ENCODE results near the gene LRP3.
A peak's percentile ranks its signal among the peaks of the same experiment; 100 is the strongest.

The LRP3 gene

GRCh38 chr19:33238481-33239149, 44.5 kb downstream of the LRP3 start:
- no peak for DNase-seq (ENCODE audit: low spot score)

GRCh38 chr19:33239223-33239975, 45.3 kb downstream of the LRP3 start:
- DNase-seq (ENCODE audit: low spot score): no peak

- peak; percentile 61 for DNase-seq (ENCODE audit: low spot score)
Measured at GRCh38 chr19:33240181-33240771, 46.1 kb downstream of the LRP3 start.

- DNase-seq (ENCODE audit: low spot score): no peak
Measured at GRCh38 chr19:33241091-33241529, 47.0 kb downstream of the LRP3 start.

- DNase-seq (ENCODE audit: low spot score): peak; percentile 22
Measured at GRCh38 chr19:33241530-33242101, 47.5 kb downstream of the LRP3 start.

GRCh38 chr19:33242131-33242530, 48.0 kb downstream of the LRP3 start:
- no peak for DNase-seq (ENCODE audit: low spot score)

- DNase-seq (ENCODE audit: low spot score): no peak
Measured at GRCh38 chr19:33242911-33243310, 48.8 kb downstream of the LRP3 start.

- DNase-seq (ENCODE audit: low spot score): no peak
Measured at GRCh38 chr19:33245948-33246708, 52.0 kb downstream of the LRP3 start.

GRCh38 chr19:33246709-33247440, 52.7 kb downstream of the LRP3 start:
- DNase-seq (ENCODE audit: low spot score): no peak

GRCh38 chr19:33247441-33247819, 53.3 kb downstream of the LRP3 start:
- DNase-seq (ENCODE audit: low spot score): no peak

- no peak for DNase-seq (ENCODE audit: low spot score)
Measured at GRCh38 chr19:33248104-33248503, 54.0 kb downstream of the LRP3 start.

- DNase-seq (ENCODE audit: low spot score): no peak
Measured at GRCh38 chr19:33248553-33248953, 54.4 kb downstream of the LRP3 start.

- no peak for DNase-seq (ENCODE audit: low spot score)
Measured at GRCh38 chr19:33248954-33249613, 55.0 kb downstream of the LRP3 start.

- DNase-seq (ENCODE audit: low spot score): no peak
Measured at GRCh38 chr19:33249740-33250366, 55.7 kb downstream of the LRP3 start.

GRCh38 chr19:33250500-33250899, 56.4 kb downstream of the LRP3 start:
- DNase-seq (ENCODE audit: low spot score): no peak

GRCh38 chr19:33251076-33251475, 56.9 kb downstream of the LRP3 start:
- no peak for DNase-seq (ENCODE audit: low spot score)

- no peak for DNase-seq (ENCODE audit: low spot score)
Measured at GRCh38 chr19:33251526-33252090, 57.5 kb downstream of the LRP3 start.

- no peak for DNase-seq (ENCODE audit: low spot score)
Measured at GRCh38 chr19:33252418-33252962, 58.4 kb downstream of the LRP3 start.

- DNase-seq (ENCODE audit: low spot score): no peak
Measured at GRCh38 chr19:33252971-33253370, 58.8 kb downstream of the LRP3 start.

Measured in cerebellar cortex (tissue), 1 donor.